GM18526 (cell line): ENCODE results near the gene GMDS.

Experiments used
- POLR2A ChIP-seq: IDR thresholded peaks from 3 replicates; pipeline ENCODE4 v1.6.1; 2011; ENCODE audit not compliant: insufficient read length; ENCODE audit errors: extremely low read depth

The GMDS gene

DNA sequence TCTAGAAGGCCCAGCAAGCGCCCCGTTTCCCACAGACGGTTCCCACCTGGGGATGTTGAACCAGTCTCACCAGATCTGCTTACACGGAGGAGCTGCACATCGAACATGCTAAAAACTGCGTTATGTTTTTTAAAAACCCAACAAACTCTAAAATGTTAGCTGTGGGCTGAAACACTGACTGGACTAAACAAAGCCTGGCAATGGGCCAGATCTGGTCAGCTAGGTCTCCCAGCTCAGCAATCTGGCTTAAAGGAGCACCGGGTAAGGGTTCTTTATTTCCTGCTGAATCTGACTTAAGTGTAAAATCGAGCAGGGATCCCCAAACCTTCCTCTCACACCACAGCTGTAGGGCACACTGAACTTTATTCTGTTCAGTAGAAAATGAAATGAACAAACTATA is 478.8 kb downstream of the GMDS start:
- no peak for TF ChIP-seq POLR2A

DNA sequence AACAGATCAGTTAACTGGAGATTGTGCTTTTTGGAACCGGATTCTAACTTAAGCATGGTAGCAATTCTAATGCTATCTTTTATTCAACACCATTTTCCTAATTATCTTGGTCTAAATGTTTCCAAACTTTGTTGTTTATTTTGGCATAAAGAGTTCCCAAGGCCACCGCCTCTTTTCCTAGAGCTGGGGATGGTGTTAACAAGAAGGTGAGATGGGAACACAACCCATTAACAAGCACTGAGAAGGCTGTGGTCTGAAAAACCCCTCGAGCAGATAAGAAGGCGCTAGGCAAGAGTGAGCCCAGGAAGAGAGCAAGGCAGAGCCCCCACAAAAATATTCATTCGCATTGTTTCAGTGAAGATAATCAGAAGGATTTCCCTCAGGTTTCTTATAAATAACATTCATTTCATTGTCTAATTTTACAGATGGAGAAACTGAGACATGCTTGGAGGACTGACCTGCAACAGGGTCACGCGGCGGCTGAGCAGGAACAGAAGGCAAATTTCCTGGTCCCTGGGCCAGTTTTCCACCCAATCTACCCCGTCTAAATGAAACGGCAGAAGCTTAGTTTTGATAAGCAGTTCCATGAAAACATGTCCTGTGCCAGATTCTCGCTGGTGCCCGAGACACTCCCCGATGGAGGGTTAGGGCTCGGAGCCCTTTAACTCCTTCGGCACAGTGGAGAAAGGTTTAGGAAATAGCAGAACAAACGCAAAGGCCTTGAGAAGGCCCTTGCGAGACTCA is 480.1 kb downstream of the GMDS start:
- TF ChIP-seq POLR2A = no peak

DNA sequence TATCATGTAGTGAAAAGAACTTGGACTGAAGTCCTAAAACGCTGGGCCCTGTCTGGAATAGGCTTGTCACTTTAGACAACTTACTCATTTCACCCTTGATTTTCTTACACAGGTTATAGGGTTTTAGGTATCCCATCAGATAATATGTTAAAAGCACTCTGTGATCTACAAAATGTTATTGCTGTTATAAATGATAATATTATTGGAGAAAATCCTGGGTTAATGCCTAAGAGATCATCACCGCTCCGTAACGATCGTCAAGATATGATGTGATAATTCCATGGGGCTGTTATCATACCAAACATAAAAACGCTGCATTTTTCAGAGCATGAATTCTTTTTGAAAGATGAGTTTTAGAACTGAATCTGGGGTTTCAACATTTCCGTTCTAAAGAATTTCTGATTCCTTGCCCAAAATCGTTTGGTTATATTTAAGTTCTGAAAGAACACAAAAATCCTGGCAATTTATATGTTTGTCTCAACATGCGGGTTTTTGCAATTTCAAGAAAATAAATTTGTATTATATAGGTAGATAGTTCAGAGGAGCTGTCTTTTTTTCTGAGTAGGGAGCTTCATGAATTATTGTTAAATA is 480.9 kb downstream of the GMDS start:
- no peak for TF ChIP-seq POLR2A

DNA sequence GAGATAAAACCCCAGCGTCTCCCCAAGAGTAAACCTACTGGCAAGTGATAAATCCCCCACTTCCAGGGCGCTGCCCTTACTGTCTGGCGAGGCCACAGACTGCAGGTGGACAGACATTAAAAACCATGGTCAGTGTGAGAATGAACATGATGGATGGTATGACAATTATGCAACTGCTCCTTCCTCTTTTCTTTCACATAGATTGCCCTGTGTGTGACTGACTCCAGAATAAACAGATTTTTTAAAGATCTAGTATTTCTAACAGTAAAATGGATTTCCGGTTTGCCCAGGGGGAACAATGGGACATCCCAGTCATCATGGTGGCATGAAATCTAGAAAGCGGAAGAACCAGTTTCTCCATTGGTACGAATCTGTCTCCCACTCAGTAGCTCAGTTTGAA is 482.0 kb downstream of the GMDS start:
- no peak for TF ChIP-seq POLR2A

DNA sequence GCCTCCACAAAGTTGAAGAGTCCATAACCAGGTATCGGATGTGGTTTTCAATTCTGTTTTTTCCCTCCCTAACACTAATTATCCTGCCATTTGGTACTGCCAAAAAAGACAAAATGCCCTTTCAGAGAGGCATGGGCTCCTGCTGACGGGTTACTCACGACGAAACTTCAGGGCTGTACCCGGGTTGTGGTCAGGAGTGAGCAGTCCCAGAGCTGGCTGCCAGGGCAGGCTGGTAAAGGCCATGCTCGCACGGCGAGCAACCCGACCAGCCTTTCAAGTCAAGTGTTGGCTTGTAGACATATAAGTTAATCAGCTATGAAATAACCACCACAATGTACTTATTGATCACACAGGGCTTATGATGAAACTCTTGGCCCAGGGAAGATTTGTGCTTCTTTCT is 483.2 kb downstream of the GMDS start:
- TF ChIP-seq POLR2A = no peak

DNA sequence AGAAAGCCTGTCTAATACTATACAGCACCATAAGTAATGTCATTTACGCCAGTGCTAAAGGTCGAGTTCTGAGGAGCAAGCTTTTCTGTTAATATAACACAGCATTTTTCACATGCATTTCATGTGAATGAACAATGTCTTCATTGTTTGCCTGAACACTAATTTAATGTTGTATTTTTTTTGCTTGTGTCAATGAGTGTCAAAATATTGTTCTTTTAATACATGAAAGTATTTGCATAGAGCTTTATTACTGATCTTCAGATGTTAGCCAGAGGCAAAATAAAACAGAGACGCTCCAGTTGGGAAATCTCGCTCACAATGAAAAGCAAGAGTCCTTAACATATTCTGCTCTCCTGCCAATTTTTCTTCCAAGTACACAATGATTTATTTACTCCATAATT is 483.9 kb downstream of the GMDS start:
- TF ChIP-seq POLR2A = no peak

DNA sequence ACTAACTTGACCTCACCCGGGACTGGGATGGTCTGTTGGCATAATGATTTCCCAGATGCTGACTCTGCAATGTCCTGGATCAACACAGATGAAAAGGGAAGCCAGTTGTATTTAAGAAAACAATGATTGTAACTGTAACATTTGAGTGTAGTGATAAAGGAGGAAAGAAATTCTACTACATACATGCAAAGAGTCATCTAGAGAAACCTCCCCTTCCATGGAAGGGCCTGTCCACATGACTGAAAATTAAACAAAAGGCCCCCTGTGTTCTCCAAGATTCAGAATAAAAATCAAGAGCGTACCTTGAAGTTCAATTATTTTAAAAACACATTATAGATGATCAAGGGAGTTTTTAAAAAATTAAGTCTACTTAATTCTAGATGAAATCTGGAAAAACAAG is 484.5 kb downstream of the GMDS start:
- no peak for TF ChIP-seq POLR2A

DNA sequence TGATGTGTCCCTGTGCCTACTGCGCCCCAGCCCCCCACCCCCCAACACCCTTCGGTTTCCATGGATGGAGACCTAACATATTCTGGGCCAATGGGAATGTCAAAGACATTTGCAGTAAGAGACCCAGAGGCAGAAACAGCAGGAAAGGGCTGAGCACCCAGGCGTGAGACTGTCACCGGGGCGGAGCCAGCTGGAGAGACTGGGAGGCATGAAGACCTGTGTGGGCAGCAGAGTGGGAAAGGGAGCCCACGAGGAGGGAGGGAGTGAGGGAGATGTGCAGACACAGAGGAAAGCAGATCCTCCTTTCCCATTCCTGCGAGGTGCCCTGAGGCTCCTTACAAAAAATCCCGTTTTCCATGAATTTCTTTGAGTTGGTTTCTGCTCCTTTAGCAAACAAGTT is 485.5 kb downstream of the GMDS start:
- TF ChIP-seq POLR2A = no peak

DNA sequence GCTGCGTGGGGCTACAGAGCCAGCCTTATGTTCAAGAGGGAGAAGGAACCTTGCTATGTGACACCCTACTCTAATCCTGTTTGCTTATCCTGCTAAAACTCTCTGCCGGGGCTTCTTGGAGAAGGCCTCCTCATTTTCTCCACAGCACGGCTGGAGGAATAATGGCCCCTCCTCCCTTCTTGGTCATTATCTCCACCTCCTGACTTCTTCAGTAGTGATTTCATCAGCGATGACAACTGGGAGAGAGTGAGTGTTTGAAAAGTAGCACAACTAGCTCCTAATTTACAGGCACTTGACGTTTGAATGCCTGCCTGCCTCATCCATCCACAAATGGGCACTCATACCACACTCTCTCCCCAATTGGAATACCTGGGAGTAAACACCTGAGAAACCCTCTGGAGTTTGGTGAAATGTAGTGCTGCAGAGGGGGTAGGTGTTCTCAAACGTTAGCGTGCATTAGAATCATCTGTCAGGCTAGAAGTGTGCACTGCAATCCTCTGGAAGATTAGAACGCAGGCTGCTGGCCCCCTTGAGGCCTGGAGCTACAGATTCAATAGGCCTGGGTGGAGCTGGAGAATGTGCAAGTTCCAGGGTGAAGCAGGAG is 487.2 kb downstream of the GMDS start:
- no peak for TF ChIP-seq POLR2A

DNA sequence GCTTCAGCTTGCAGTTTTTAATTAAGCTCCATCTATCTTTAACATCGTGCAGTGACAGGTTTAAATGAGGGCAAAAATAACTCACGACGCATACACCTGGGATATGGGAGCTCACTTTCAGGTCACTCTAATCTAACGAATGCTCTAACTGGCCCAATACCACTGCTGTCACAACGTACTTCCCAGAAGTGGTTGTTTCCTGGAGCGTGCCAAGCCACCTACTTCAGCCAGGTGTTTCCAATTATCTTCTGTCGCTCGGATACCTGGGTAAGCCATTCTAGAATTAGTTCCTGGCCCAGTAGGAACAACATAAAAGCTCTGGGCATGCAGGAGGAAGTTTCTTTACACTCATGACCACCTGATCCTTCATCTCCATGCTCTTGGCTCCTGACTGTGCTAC is 488.3 kb downstream of the GMDS start:
- TF ChIP-seq POLR2A = no peak

DNA sequence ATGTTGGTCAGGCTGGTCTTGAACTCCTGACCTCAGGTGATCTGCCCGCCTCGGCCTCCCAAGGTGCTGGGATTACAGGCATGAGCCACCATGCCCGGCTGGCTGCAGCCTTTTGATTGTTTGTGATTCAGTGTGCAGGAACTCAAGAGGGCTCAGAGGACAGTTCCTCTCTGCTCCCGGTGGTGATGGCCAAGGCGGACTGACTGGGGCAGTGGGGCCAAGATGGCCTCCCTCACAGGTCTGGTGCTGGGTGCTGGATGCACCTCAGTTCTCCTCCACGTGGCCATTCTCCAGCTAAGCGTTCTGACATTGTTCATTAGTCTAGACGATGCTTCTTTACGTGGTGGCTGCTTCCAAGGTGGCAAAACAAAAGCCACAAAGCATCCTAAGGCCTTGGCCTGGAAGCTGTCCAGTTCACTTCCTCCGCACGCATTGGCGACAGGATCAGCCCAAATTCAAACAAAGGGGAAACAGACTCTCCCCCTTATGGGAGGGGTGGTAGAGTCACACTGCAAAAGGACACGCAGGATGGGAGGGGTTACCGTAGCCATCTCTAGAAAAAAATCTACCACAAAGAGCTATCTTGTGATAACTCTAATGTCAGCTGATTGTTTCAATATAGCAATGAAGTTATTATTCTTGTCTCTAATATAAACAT is 488.8 kb downstream of the GMDS start:
- TF ChIP-seq POLR2A = no peak

DNA sequence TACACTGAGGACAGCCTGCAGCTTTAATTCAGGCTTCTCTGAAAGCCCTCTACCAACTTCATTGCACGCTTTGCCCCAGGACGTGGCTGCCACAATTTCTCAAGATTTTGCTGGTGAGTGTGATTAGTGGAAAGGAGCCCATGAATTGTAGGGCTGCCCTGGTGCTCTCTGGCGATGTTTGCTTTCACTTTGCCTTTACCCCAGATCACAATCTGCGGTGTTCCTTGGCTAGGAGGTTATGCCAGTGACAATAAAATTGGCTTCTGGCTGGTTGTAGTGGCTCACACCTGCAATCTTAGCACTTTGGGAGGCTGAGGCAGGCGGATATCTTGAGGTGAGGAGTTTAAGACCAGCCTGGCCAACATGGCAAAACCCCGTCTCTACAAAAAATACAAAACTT is 496.4 kb downstream of the GMDS start:
- TF ChIP-seq POLR2A = no peak

DNA sequence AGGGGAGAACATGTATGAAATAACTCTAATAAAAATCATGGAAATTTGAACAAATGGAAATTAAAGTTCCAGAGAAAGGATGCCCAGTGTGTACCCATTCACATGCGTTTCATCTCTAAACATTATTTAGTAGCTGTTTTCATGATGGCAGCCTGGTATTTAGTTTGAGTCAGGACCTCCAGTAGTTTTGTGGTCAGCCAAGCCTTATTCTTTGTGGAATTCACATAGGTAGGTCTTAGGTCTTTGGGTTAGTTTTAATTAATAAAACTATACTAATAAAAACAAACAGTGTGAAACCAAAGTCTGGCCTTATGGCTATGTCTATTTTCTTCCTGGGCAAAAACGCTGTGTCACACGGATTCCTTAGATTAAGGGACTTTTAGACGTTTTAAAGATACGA is 497.9 kb downstream of the GMDS start:
- no peak for TF ChIP-seq POLR2A

DNA sequence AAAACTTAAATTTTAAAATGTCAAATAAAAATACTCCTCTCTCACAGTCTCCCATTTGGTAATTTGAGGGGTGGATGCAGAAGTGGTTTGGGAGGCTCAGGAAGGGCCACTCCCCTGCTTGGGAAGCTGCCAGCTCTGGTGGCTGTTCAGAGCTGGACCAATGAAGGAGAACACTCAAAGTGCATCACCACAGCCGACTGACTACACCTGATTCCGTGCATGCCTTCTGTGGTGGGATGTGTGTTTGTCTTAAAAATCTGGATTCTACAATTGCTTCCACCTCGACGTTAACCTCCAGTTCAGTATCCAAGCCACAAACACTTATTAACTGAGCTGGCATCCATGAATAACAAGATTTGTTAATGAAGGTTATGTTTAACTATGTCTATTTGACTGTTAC is 498.4 kb downstream of the GMDS start:
- no peak for TF ChIP-seq POLR2A

DNA sequence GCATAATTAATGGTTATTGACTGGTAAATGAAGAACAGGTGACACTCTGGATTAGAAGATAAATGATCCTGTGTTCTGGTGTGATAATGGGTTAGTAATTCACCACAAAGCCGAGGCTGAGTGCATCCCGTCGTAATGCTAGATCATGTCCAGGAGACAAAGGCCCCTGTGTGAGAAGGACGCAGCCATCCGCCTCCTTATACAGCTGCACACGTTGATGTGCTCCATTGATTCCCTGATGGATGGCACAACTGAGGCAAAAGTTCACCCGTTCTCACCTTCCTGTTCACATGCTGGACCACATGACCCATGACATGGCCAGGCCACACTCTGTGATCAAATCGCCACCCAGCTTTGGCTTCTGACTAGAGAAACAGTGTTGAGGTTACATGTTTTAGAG is 499.6 kb downstream of the GMDS start:
- TF ChIP-seq POLR2A = no peak

DNA sequence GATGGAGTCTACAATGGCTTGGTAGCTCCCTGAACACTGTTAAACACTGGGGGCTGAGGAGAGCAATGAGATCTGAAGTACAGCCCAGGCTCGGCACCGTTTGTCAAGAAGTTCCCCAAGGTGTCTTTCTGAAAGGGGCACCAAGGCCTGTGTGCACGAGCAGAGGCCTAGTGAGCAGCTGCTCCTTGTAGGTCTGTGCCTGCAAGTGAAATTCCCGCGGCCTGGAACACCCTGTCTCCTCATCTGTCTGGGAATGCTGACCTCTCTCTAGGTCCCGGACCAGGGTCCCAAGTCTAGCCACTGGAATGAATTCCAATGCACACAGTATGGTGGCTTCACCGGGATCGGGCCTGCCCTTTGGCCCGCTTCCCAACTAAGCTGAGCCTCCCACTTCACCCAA is 500.9 kb downstream of the GMDS start:
- no peak for TF ChIP-seq POLR2A
